Panc1 (cell line): ENCODE data around the gene ARID5A. TPM values are rescaled to one million over a fixed set of nuclear protein-coding genes. Genes with fewer than 3 reads are reported as not detected.

Experiments
- ATAC-seq: fragments of 200-7000 bp; cut with Tn5 transposase; 2 replicates; pipeline ENCODE4 v1.9.1; 2020; ENCODE audit warnings: mild to moderate bottlenecking, moderate library complexity
- BruUV-seq: library from RNA; stranded (reverse); fragments of 400-500 nt; replicated peaks from 2 replicates; lab custom pipeline; 2021; lab: Mats Ljungman, UMichigan
- CTCF ChIA-PET: fragments of 300-600 bp; sonication (Branson Sonifier 250); formaldehyde crosslinking; loops from one replicate; lab custom pipeline; 2022; ENCODE audit warnings: antibody characterized with exemption; lab: Charles Lee
- POLR2A ChIA-PET: fragments of 300-600 bp; sonication (Branson Sonifier 250); formaldehyde crosslinking; loops from one replicate; lab custom pipeline; 2022; ENCODE audit warnings: antibody characterized with exemption; lab: Charles Lee
- DNase-seq: peaks from one replicate; pipeline ENCODE4 v3.0.0-alpha.2; 2010; ENCODE audit warnings: low read depth, low spot score
- H3K27ac ChIP-seq: 2 replicates; pipeline ENCODE4 v1.5.1; 2011; ENCODE audit warnings: mild to moderate bottlenecking, low read length, inconsistent platforms
- H3K27me3 ChIP-seq: fragments of 200-500 bp; sonication (Bioruptor generic); 2 replicates; pipeline ENCODE4 v1.6.0; 2014; ENCODE audit warnings: low read length, inconsistent platforms; ENCODE audit not compliant: control insufficient read depth, insufficient read depth
- H3K36me3 ChIP-seq: fragments of 200-500 bp; sonication (Bioruptor generic); 2 replicates; pipeline ENCODE4 v1.5.1; 2014; ENCODE audit warnings: inconsistent platforms, mild to moderate bottlenecking, low read length, moderate library complexity; ENCODE audit not compliant: control insufficient read depth, insufficient read depth
- H3K4me1 ChIP-seq: 2 replicates; pipeline ENCODE4 v1.5.1; 2011; ENCODE audit warnings: inconsistent platforms, mild to moderate bottlenecking, low read length, moderate library complexity; ENCODE audit not compliant: control insufficient read depth, insufficient read depth
- H3K4me3 ChIP-seq, 2 experiments: 2 replicates each; pipeline ENCODE4 v1.5.1; 2011 to 2012; ENCODE audit warnings: low read depth in 2 of 2, low read length in 2 of 2, mild to moderate bottlenecking in 2 of 2, inconsistent platforms in 1 of 2, moderate library complexity in 1 of 2
- H3K9me3 ChIP-seq: fragments of 200-500 bp; sonication (Bioruptor generic); 2 replicates; pipeline ENCODE4 v1.5.1; 2014; ENCODE audit warnings: low read depth, mild to moderate bottlenecking, inconsistent platforms, low read length, moderate library complexity; ENCODE audit not compliant: control insufficient read depth, insufficient read depth
- POLR2AphosphoS5 ChIP-seq: IDR thresholded peaks from 2 replicates; pipeline ENCODE4 v1.6.1; 2012; ENCODE audit warnings: mild to moderate bottlenecking, low read depth, low read length, moderate library complexity
- SIN3A ChIP-seq: IDR thresholded peaks from 2 replicates; pipeline ENCODE4 v1.6.1; 2012; ENCODE audit warnings: low read depth, mild to moderate bottlenecking, low read length, moderate library complexity, borderline replicate concordance; ENCODE audit not compliant: insufficient read depth
- TCF7L2 ChIP-seq: IDR thresholded peaks from 2 replicates; pipeline ENCODE4 v1.6.1; 2011; ENCODE audit warnings: mild to moderate bottlenecking, low read depth, low read length, inconsistent platforms
- in situ Hi-C: cut with HindIII; loops from 2 replicates; pipeline ENCODE4 v1.10.0; 2016; ENCODE audit warnings: low sequenced_read_pairs, low pct_unique_long_range_greater_than_20kb
- intact Hi-C: fragments of 100-400 bp; cut with micrococcal nuclease; formaldehyde crosslinking; loops from one replicate; pipeline ENCODE4 v1.10.0; 2022; ENCODE audit not compliant: unreplicated experiment
- total RNA-seq: library from RNA; stranded (reverse); gene quantifications from one replicate; pipeline ENCODE4 v1.2.1, GENCODE V29; 2021; ENCODE audit not compliant: unreplicated experiment
- TF ChIP-seq, protein P1 (sequence below): fragments of 450-650 bp; IDR thresholded peaks from 2 replicates; pipeline ENCODE4 v1.5.1; 2017; ENCODE audit warnings: mild to moderate bottlenecking
- TF ChIP-seq, protein P2 (sequence below), 2 experiments: IDR thresholded peaks; 2 replicates each; pipeline ENCODE4 v1.6.1; 2011 to 2012; ENCODE audit warnings: low read depth in 2 of 2, control low read depth in 1 of 2, low read length in 1 of 2, mild to moderate bottlenecking in 1 of 2, moderate library complexity in 1 of 2; ENCODE audit not compliant: insufficient read depth in 1 of 2

ARID5A gene
- total RNA-seq, 1 experiment from 2014 or later, result 19.3 TPM

GRCh38 chr2:96579422-96579821 lies 42.9 kb downstream of the ARID5A start:
- H3K27ac ChIP-seq, result no peak overlapping the region
- ChIA-PET POLR2A (no interaction called here), CTCF (no interaction called here)
- H3K9me3 ChIP-seq, result no peaks in the 10 kb centered on the region
- intact Hi-C loops, result no loop called here
- no peak for DNase-seq
- in situ Hi-C loops, result no loop called here
- ATAC-seq, result no peak
- H3K4me1 ChIP-seq, result no peaks in the 10 kb centered on the region
- TF ChIP-seq, protein P1, sequence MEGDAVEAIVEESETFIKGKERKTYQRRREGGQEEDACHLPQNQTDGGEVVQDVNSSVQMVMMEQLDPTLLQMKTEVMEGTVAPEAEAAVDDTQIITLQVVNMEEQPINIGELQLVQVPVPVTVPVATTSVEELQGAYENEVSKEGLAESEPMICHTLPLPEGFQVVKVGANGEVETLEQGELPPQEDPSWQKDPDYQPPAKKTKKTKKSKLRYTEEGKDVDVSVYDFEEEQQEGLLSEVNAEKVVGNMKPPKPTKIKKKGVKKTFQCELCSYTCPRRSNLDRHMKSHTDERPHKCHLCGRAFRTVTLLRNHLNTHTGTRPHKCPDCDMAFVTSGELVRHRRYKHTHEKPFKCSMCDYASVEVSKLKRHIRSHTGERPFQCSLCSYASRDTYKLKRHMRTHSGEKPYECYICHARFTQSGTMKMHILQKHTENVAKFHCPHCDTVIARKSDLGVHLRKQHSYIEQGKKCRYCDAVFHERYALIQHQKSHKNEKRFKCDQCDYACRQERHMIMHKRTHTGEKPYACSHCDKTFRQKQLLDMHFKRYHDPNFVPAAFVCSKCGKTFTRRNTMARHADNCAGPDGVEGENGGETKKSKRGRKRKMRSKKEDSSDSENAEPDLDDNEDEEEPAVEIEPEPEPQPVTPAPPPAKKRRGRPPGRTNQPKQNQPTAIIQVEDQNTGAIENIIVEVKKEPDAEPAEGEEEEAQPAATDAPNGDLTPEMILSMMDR, result no peak
- no peak for TF ChIP-seq TCF7L2
- TF ChIP-seq, protein P2, sequence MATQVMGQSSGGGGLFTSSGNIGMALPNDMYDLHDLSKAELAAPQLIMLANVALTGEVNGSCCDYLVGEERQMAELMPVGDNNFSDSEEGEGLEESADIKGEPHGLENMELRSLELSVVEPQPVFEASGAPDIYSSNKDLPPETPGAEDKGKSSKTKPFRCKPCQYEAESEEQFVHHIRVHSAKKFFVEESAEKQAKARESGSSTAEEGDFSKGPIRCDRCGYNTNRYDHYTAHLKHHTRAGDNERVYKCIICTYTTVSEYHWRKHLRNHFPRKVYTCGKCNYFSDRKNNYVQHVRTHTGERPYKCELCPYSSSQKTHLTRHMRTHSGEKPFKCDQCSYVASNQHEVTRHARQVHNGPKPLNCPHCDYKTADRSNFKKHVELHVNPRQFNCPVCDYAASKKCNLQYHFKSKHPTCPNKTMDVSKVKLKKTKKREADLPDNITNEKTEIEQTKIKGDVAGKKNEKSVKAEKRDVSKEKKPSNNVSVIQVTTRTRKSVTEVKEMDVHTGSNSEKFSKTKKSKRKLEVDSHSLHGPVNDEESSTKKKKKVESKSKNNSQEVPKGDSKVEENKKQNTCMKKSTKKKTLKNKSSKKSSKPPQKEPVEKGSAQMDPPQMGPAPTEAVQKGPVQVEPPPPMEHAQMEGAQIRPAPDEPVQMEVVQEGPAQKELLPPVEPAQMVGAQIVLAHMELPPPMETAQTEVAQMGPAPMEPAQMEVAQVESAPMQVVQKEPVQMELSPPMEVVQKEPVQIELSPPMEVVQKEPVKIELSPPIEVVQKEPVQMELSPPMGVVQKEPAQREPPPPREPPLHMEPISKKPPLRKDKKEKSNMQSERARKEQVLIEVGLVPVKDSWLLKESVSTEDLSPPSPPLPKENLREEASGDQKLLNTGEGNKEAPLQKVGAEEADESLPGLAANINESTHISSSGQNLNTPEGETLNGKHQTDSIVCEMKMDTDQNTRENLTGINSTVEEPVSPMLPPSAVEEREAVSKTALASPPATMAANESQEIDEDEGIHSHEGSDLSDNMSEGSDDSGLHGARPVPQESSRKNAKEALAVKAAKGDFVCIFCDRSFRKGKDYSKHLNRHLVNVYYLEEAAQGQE (IDR thresholded peaks at IDR 0.05; ENCODE audit: insufficient read depth in 1 of 2, low read depth in 2 of 2, low read length in 1 of 2), result no peak
- TF ChIP-seq POLR2AphosphoS5, result no peak
- TF ChIP-seq SIN3A, result no peak
- H3K4me3 ChIP-seq, result no peak overlapping the region
- no TSS peak for BruUV-seq
- H3K27me3 ChIP-seq, result no peaks in the 10 kb centered on the region
- H3K36me3 ChIP-seq, result no peaks in the 10 kb centered on the region

DNA sequence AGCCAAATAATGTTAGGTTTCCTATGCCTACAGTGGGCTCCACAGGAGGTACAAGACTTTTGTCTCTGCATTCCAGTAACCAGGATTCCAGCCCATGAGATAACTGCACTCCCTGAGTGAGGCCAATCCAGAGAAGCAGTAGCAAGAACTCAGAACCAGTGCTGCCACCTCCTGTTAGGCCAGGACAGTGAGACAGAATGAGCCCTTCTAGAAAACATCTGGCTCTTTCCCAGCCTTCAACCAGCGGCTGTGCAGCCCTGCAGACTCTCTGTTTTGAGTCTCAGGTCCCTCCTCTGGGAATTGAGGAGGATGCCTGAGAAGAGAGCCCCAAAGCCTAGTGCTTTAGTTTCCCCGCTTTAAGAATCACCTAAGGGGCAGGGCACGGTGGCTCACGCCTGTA lies 44.2 kb downstream of the ARID5A start:
- Histone ChIP-seq H3K4me1 (no peaks in the 10 kb centered on the region), H3K27ac (no peak overlapping the region), H3K4me3 (no peak overlapping the region), H3K27me3 (no peaks in the 10 kb centered on the region), H3K36me3 (no peaks in the 10 kb centered on the region), H3K9me3 (no peaks in the 10 kb centered on the region)
- POLR2A ChIA-PET, result no interaction called here
- TF ChIP-seq, protein P1, result peak; percentile 69
- TF ChIP-seq, protein P2 (IDR thresholded peaks at IDR 0.05; ENCODE audit: insufficient read depth in 1 of 2, low read depth in 2 of 2, low read length in 1 of 2), result no peak
- intact Hi-C loops (no loop called here), in situ Hi-C loops (no loop called here)
- ATAC-seq, result peak; percentile 93
- DNase-seq, result no peak
- no TSS peak for BruUV-seq
- CTCF ChIA-PET, result no interaction called here
